DND-41 (cell line): ENCODE results near the gene TSTD2.

Experiments used
- ATAC-seq: fragments of 200-7000 bp; cut with Tn5 transposase; 3 replicates; pipeline ENCODE4 v1.9.1; 2021; ENCODE audit warnings: low read depth; ENCODE audit not compliant: insufficient read depth
- DNase-seq: peaks from one replicate; pipeline ENCODE4 v3.0.0-alpha.2; 2020
- H2AFZ ChIP-seq: 2 replicates; pipeline ENCODE4 v1.6.0; 2012; ENCODE audit warnings: low read depth, low read length
- H3K27ac ChIP-seq: 2 replicates; pipeline ENCODE4 v1.5.1; 2012; ENCODE audit warnings: low read length, inconsistent platforms
- H3K27me3 ChIP-seq: fragments of 200-600 bp; sonication (generic); 2 replicates; pipeline ENCODE4 v1.6.0; 2012; ENCODE audit warnings: low read length, mild to moderate bottlenecking, inconsistent platforms; ENCODE audit not compliant: insufficient read depth, poor library complexity
- H3K36me3 ChIP-seq: 2 replicates; pipeline ENCODE4 v1.5.1; 2012; ENCODE audit warnings: low read length, inconsistent platforms; ENCODE audit not compliant: insufficient read depth
- H3K4me1 ChIP-seq: 2 replicates; pipeline ENCODE4 v1.5.1; 2012; ENCODE audit warnings: mild to moderate bottlenecking, low read length; ENCODE audit not compliant: insufficient read depth
- H3K4me2 ChIP-seq: 2 replicates; pipeline ENCODE4 v1.6.0; 2012; ENCODE audit warnings: mild to moderate bottlenecking, moderate library complexity, low read length, inconsistent platforms; ENCODE audit not compliant: insufficient read depth
- H3K4me3 ChIP-seq, 2 experiments: fragments of 200-600 bp in 1 of 2; shearing (Covaris generic) in 1 of 2; 2 replicates each; pipeline ENCODE4 v1.5.1; 2012 to 2016; ENCODE audit warnings: inconsistent platforms in 2 of 2, low read length in 2 of 2, mild to moderate bottlenecking in 2 of 2, low read depth in 1 of 2, moderate library complexity in 1 of 2
- H3K79me2 ChIP-seq: 2 replicates; pipeline ENCODE4 v1.6.0; 2012; ENCODE audit warnings: low read length, inconsistent platforms; ENCODE audit not compliant: insufficient read depth
- H3K9ac ChIP-seq: 2 replicates; pipeline ENCODE4 v1.6.0; 2012; ENCODE audit warnings: low read depth, mild to moderate bottlenecking, inconsistent platforms, low read length, moderate library complexity
- H3K9me3 ChIP-seq: 2 replicates; pipeline ENCODE4 v1.5.1; 2012; ENCODE audit warnings: low read length, moderate library complexity, mild to moderate bottlenecking, inconsistent platforms; ENCODE audit not compliant: insufficient read depth, severe bottlenecking
- H4K20me1 ChIP-seq: 2 replicates; pipeline ENCODE4 v1.6.0; 2012; ENCODE audit warnings: low read length; ENCODE audit not compliant: insufficient read depth
- EZH2 ChIP-seq: IDR thresholded peaks from 3 replicates; pipeline ENCODE4 v1.6.1; 2012; ENCODE audit warnings: borderline replicate concordance, low read depth, mild to moderate bottlenecking, moderate library complexity, low read length, inconsistent platforms; ENCODE audit not compliant: severe bottlenecking
- TF ChIP-seq, protein P1 (sequence below): IDR thresholded peaks from 2 replicates; pipeline ENCODE4 v1.5.1; 2012; ENCODE audit warnings: borderline replicate concordance, low read length, moderate library complexity, mild to moderate bottlenecking; ENCODE audit not compliant: poor library complexity, severe bottlenecking; ENCODE audit errors: extremely low read depth

TSTD2 gene

DNA sequence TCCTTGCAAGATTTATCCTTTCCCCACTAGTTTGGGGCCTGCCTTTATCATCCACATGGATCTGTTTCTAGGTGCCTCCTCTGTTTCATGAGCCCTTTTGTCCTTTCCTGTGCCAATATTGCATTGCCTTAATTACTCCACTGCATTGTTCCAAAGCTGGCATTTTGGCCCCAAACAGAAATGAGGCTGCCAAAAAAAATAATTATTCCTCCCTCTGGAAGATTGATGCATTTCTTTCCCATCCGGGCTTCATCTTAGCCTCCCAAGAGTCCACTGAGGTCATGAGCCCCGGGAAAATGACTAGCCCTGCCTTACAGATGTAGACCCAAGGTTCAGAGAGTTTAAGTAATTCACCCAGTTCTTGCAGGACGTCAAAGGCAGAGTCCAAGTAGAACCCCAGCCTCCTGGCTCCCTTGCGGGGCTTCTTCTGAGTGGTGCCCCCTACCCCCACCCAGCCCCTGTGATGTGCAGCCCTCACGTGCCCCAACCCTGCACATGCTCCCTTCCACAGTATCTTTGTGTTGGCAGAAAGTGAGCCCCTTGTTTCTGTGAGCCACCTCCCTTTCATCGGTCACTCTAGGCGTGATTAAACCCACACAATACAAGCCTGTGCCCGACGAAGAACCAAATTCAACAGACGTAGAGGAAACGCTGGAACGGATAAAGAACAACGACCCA, 69.6 kb downstream of the TSTD2 start:
- no peaks in the 10 kb centered on the region for H3K9me3 ChIP-seq
- H3K4me2 ChIP-seq, result no peak overlapping the region
- H3K27ac ChIP-seq, result no peak overlapping the region
- H3K36me3 ChIP-seq, result no peaks in the 10 kb centered on the region
- no peak for TF ChIP-seq EZH2
- TF ChIP-seq, protein P1, sequence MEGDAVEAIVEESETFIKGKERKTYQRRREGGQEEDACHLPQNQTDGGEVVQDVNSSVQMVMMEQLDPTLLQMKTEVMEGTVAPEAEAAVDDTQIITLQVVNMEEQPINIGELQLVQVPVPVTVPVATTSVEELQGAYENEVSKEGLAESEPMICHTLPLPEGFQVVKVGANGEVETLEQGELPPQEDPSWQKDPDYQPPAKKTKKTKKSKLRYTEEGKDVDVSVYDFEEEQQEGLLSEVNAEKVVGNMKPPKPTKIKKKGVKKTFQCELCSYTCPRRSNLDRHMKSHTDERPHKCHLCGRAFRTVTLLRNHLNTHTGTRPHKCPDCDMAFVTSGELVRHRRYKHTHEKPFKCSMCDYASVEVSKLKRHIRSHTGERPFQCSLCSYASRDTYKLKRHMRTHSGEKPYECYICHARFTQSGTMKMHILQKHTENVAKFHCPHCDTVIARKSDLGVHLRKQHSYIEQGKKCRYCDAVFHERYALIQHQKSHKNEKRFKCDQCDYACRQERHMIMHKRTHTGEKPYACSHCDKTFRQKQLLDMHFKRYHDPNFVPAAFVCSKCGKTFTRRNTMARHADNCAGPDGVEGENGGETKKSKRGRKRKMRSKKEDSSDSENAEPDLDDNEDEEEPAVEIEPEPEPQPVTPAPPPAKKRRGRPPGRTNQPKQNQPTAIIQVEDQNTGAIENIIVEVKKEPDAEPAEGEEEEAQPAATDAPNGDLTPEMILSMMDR, result no peak
- no peaks in the 10 kb centered on the region for H4K20me1 ChIP-seq
- H3K27me3 ChIP-seq, result no peaks in the 10 kb centered on the region
- H3K4me1 ChIP-seq, result 0 out of 2 replicates have a peak, but pooled peaks cover 4% of the 10 kb centered on the region
- no peak overlapping the region for H2AFZ ChIP-seq
- DNase-seq, result no peak
- H3K9ac ChIP-seq, result no peak overlapping the region
- ATAC-seq, result no peak
- no peaks in the 10 kb centered on the region for H3K79me2 ChIP-seq
- no peak overlapping the region for H3K4me3 ChIP-seq

DNA sequence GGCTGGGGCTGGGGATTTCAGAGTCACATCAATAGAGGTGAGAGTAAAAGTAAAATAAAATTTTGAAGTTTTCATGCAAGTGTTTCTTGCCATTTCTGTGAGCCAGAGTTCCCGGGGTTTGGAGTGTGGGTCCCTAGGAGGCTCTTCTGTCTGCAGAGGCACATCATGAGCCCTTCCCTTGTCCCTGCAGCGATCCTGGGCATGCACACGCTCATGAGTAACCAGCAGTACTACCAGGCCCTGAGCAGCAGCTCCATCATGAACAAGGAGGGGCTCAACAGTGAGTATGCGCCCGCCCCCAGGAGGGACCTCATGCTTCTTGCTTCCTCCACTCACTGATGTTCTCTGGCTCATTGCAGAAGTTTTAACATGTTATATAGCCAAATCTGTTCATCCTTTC, 70.6 kb downstream of the TSTD2 start:
- Histone ChIP-seq H3K27ac (no peak overlapping the region), H3K9ac (no peak overlapping the region), H3K4me1 (0 out of 2 replicates have a peak, but pooled peaks cover 4% of the 10 kb centered on the region), H3K9me3 (no peaks in the 10 kb centered on the region), H4K20me1 (no peaks in the 10 kb centered on the region), H3K4me3 (no peak overlapping the region), H3K4me2 (no peak overlapping the region), H3K36me3 (no peaks in the 10 kb centered on the region), H3K79me2 (no peaks in the 10 kb centered on the region), H3K27me3 (no peaks in the 10 kb centered on the region), H2AFZ (no peak overlapping the region)
- TF ChIP-seq, protein P1, result no peak
- TF ChIP-seq EZH2, result no peak
- ATAC-seq (no peak), DNase-seq (no peak)

DNA sequence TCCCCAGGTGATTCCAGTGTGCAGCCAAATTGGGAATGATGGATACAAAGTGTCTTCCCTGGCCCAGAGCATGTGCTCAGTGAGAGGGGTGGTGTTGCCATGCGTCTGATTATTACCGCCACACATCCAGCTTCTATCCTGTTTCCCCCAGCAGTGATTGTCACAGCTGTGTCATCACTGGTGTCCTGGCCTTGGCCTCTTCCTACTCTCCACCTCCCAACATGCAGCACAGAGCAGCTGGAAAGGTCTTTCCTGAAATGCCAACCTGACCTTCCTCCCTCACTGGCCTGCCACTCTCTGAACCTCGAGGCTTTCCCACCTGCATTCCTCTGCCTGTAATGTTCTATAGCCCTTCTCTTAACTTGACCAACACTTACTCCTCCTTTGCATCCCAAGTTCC, 71.7 kb downstream of the TSTD2 start:
- Histone ChIP-seq H3K4me1 (0 out of 2 replicates have a peak, but pooled peaks cover 4% of the 10 kb centered on the region), H3K27ac (no peak overlapping the region), H3K9ac (no peak overlapping the region), H3K27me3 (no peaks in the 10 kb centered on the region), H4K20me1 (no peaks in the 10 kb centered on the region), H3K4me3 (no peak overlapping the region), H3K36me3 (no peaks in the 10 kb centered on the region), H2AFZ (no peak overlapping the region), H3K79me2 (no peaks in the 10 kb centered on the region), H3K4me2 (no peak overlapping the region), H3K9me3 (no peaks in the 10 kb centered on the region)
- ATAC-seq (no peak), DNase-seq (no peak)
- TF ChIP-seq, protein P1, result no peak
- no peak for TF ChIP-seq EZH2
